Inferior parietal cortex (tissue), 1 donor: ENCODE measurements around the gene DISC1.
A peak's percentile ranks its signal among the peaks of the same experiment; 100 is the strongest.
"Not testable (repeated sequence)": the region's sequence is repeated elsewhere in the genome, so short reads cannot be mapped to it uniquely, and the experiment has no call there.

ENCODE experiments used
- DNase-seq: peaks from one replicate; pipeline ENCODE4 v3.0.0-alpha.2; 2016; ENCODE audit errors: extremely low spot score

DISC1 gene

DNA sequence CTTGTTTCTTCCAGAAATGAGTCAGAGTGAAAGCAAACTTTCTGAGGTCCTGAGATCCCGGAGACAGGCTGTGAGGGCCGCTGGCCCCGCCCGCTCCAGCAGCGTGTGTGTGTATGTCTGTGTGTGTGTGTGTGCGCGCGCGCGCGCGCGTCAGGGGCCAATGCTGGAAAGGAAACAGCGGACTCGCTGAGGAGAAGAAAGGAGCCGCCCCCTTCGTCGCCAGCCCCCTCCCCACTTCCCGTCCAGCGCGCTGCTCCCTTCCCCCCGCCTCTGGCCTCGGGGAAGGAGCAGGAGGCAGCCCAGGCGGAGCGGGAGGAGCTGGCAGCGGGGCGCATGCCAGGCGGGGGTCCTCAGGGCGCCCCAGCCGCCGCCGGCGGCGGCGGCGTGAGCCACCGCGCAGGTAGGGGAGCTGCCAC lies at the start of gene DISC1:
TSS of gene DISC1 (plus strand) at position 256 of the 416 bp plus-strand sequence. CDS start at position 334, 78 bp downstream.
- no peak for DNase-seq

DNA sequence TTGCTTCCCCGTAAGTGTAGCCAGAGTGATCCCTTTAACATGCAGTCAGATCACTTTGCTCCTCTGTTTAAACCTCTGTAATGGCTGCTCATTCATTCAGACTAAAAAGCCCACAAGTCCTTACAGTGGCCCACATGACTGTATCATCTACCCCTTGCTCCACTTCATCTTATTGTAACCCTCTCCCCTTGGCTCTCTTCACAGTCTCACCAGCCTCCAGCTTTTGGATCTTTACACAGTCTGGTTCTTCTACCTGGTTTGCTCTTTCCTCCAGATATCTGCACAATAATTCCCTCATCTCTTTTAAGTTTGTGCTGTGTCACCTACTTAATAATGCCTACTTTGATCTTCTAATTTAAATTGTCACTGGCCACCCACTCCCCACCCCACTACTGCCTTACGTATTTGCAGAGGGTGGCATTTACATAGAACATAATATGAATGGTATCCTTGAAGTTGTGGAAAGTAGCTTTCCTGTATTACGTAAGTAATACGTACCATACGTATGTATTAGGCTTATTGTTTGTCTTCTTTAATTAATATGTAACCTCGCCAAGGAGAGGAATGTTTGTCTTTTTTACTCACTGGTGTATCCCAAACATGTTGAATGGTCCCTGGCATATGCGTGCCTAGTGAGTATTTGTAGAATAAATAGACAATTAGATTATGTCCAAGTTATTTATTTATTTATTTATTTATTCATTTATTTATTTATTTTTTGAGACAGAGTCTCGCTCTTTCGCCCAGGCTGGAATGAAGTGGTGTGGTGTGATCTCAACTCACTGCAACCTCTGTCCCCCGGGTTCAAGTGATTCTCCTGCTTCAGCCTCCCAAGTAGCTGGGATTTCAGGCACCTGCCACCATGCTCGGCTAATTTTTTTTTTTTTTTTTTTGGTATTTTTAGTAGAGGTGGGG lies 49.5 kb upstream of the DISC1 start:
- DNase-seq = no peak

DNA sequence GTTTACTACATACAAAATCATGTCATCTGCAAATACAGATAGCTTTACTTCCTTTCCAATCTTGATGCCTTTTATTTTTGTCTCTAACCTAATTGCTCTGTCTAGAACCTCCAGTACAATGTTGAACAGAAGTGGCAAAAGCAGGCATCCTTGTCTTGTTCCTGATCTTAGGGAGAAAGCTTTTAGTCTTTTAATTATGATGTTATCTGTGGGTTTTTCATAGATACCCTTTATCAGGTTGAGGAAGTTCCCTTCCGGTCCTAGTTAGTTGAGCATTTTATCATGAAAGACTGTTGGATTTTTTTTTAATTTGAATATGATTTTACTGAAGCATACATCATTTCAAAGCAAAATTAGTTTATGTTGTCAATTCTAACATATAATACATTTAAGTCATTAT lies 45.7 kb upstream of the DISC1 start:
- no peak for DNase-seq

DNA sequence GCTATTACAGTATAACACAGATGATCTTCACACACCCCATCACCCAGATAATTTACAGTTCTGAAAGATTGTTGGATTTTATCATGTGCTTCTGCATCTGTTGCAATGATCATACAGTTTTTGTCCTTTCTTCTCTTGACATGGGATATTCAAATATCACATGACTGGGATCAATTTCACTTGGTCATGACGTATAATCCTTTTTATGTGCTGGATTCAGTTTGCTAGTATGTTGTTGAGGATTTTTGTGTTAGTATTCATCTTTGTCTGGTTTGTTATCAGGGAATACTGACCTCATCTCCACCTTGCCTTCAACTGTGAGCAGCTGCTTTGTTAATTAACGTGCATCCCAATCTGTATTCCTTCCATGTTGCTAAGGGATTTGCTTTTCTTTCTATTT lies 44.7 kb upstream of the DISC1 start:
- DNase-seq = no peak

DNA sequence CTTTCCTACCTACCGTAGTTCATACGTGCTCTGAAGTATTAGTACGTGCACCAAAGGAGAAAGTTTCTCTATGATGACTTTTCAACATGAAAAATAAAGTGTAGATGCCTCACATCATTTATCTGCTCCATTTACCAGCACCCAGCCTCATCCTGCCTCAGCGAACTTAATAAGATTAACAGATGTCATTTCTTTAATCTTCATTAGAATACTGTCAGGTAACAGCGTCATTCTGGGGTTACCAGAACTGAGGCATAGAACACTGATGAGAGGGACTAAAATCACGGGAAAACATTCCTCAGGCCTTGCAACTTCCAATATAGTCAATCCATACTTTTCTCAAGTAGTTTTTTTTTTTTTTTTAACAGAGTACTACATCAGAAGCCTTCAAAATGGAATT lies 43.2 kb upstream of the DISC1 start:
- no peak for DNase-seq

DNA sequence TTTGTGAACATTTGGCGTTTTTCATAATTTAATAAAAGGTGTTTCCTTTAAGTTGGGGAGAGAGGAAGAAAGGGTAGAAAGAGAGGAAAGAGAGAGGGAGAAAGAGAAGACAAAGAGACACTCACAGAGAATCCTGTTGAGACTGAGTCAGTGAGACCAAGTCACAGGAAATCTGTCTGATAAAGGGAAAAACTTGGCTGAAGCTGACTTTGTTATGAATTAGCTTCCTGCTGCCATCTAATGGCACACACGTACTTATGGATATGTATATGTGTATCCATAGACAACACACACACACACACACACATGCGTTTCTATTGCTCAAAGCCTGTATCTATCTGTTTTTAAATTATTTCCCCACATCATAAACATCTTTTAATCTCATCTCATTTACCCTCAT lies 42.5 kb upstream of the DISC1 start:
- DNase-seq = peak; percentile 25

DNA sequence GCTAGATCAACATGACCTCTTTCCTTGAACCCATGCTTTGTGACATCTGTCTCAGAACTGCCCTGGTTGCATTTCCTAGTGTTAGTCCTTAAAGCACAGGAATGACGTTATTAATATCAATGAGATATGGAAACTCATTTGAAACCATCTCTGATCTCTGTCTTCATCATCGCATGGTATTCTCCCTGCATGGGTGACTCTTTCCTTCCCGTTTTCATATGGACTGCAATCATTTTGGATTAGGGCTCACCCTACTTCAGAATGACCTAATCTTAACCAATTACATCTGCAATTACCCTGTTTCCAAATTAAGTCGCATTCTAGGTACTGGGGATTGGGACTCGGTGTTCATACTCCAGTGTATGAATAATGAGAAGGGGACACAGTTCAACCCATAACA lies 41.7 kb upstream of the DISC1 start:
- DNase-seq = no peak

DNA sequence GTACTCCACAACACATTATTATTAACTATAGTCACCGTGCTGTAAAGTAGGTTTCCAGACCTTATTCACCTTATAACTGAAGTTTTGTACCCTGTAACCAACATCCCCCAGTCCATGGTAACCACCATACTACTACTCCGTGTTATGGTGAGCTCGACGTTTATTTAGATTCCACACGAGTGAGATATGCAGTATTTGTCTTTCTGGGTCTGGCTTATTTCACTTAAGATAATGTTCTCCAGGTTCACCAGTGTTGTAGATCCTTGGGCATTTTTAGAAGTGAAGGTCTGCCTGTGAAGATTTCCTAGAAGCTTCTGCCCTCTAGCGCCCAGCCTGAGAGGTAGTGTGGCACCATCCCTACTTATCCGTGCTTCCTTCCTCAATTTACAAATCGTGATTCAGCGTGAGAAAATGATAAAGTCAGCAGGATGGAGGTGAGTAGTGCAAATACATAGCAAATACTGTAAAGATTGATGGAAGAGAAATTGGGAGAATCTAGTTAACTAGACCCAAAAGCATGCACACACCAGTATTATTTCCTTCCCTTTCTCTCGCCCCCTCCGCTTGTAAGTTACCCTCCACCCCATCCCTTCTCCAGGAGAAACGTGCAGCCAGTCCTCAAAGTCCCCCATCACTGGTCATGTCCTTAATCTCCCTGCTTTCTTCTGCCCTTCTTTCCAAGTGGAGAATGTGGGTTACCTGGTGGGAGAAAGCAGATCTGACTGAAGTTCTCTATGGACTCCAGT lies 36.0 kb upstream of the DISC1 start:
- DNase-seq = peak; percentile 71

DNA sequence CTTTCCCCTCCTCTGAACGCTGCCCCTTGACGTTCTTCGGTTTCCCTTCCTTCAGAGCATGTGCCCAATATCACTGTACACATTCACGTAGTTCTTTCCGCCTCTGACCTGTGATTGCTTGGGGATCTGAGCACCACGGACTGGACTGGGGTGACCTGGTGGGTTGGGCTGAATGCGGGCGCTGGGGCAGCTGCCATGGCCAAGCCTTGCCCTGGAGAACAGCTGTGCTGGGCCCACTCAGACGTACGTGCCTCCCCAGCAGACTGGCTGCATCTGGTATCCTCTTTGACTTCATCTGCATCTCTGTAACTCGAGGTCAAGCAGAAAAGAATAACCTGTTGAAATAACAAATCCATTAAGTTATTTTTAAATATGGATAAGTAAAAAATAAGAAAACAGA lies 35.1 kb upstream of the DISC1 start:
- DNase-seq = no peak

DNA sequence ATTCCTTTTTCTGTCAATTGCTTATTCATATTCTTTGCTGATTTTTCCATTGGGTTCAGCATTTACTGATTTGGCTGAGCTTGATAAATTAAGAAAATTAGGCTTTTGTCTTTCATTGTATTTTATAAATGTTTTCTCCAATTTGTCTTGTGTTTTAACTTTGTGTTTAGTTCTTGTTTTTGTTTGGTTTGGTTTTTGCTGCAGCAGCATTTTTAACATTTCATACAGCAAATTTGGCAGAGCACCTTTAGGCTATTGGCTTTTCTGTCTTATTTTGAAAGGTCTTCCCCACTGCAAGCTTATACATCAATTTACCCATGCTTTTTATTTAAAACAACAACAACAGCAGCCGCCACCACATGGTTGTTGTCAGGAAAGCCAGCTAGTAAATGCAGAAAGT lies 33.8 kb upstream of the DISC1 start:
- DNase-seq = no peak

DNA sequence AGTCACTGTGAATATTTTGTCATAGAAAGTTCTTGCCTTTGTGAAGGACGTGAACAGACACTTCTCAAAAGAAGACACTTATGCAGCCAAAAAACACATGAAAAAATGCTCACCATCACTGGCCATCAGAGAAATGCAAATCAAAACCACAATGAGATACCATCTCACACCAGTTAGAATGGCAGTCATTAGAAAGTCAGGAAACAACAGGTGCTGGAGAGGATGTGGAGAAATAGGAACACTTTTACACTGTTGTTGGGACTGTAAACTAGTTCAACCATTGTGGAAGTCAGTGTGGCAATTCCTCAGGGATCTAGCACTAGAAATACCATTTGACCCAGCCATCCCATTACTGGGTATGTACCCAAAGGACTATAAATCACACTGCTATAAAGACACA lies 33.3 kb upstream of the DISC1 start:
- DNase-seq = not testable (repeated sequence)

DNA sequence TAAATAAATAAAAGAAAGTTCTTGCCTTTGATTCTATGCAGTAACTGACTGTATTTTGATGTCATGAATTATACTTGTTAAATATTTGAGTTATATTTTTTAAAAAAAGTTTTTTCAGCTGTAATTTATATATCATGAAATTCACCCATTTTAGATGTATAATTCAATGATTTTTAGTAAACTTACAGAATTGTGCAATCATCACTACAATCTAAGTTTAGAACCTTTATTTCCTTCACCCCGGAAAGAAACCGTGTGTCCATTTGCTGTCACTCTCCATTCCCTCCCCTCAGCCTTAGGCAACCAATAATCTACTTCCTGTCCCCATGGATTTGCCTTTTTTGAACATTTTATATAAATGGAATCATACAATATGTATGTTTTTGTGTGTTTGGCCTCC lies 32.5 kb upstream of the DISC1 start:
- DNase-seq = no peak

DNA sequence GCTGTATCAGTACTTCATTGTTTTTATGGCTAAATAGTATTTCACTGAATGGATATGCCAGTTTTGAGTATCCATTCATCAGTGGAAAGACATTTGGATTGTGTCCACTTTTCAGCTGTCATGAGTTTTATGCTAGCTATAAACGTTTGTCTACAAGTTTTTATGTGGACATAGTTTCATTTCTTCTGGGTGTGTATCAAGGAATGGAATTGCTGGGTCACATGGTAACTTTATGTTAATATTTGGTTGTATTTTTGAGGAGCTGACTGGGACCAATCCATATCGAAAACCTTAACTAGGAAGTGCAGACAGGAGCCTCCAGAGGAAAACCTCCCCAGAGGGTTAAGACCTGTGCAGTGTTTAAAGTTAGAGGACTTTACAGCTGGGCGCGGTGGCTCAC lies 31.8 kb upstream of the DISC1 start:
- no peak for DNase-seq

DNA sequence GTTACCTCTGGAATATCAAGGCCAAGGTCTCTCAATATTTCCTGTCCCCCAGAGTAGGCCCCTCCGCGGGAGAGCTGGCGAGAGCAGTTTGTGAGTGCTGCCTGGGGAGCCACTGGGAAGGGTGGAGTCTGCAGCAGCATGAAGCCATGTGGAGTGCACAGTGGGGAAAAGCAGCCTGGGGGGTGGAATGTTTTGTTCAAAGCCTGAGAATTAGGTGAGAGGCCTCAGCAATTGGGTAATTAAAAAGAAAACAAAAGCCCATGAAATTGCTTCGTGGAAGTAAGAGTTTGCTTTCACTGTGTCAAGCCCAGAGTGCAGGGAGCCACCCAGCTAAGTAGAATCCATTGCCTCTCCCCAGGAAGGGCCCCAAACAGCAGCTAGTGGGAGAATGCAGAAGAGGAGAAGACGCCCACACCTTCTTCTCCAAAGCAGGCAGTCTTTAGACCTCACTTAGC lies 30.2 kb upstream of the DISC1 start:
- no peak for DNase-seq

DNA sequence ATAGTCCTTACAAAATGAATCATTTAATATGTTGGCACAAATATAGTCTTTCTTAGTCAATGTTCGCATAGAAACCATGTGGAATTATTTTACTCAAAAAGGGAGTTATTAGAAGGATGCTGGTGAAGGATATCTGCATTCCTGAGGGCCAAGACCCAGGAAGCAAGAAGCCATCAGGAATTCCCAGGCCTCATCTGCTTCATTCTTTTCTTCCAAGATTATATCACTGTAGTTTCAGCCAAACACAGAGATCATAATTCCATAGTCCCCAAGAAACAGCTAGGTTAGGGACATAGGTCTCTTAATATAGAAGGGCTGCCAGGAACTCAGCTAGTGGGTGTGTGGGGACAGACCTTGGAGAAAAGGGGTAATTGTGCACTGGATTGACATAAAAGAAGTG lies 28.6 kb upstream of the DISC1 start:
- DNase-seq = no peak

DNA sequence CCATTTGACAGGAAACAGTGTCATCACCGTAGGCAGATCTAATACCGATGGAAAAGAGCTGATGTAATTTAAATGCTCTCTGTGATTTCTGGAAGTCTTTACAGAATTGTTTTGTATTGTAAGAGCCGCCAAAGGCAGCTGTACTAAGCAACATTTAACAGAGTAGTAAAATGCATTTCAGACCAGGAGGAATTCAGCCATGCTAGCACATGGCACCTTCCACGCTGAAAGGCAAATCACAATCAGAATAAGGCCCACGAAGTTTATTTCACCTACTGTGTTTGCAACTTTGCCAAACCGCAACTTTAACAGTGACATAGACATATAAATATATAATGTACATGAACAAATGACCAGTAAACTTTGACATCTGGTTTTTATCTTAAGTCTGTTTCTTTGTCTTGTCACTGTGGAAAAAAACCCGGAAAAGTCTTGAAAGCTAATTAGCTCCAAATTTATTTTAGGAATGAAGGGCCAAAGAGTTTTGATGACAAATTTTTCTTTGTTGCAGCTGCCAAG lies 26.1 kb upstream of the DISC1 start:
- DNase-seq = no peak

DNA sequence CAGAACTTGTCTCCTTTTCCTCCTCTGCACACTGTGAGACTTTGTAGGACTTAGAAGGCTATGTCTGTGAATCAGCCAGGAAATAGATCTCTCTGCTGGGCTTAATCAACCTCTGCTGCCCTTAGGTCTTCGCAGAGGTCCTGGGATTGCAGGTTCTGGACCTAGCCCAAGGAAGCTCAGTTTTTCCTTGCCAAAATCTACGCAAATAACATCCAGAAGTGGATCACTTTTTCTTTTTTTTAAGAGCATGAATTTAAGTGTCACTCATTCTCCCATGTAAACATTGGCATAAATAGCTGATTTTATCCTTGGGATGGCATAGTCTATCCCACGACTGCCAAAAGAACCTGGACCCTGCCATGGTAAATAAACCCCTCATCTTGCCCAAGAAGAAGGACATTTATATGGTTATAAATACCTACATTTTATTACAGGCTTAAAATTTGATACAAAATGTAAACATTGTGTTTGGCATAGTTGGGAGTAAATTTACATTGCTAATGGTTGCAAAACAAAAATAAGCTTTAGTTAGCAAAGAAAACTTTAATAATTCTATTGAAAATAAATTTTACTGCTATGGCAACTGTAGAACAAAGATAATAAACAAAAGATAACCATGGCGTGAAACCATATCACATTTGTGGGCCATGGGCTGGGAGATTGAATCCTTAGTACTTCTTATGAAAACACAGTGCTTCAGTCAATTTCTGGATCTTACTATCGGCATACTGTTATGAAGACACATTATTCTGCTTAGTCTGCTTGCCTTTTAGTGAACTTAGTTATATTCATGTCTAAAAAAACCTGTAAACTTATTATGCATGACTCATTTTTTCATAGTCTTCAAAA lies 24.5 kb upstream of the DISC1 start:
- DNase-seq = no peak

DNA sequence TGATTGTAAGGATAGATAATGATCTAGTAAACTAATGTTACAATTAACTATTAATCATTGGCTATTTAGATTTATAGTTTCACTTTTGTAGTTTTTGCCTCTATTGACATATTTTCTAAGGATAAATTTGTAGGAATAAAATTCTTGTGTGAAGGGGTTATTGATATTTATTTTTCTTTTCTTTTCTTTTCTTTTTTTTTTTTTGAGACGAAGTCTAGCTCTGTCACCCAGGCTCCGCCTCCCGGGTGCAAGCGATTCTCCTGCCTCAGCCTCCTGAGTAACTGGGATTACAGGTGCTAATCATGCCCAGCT lies 24.0 kb upstream of the DISC1 start:
- no peak for DNase-seq

DNA sequence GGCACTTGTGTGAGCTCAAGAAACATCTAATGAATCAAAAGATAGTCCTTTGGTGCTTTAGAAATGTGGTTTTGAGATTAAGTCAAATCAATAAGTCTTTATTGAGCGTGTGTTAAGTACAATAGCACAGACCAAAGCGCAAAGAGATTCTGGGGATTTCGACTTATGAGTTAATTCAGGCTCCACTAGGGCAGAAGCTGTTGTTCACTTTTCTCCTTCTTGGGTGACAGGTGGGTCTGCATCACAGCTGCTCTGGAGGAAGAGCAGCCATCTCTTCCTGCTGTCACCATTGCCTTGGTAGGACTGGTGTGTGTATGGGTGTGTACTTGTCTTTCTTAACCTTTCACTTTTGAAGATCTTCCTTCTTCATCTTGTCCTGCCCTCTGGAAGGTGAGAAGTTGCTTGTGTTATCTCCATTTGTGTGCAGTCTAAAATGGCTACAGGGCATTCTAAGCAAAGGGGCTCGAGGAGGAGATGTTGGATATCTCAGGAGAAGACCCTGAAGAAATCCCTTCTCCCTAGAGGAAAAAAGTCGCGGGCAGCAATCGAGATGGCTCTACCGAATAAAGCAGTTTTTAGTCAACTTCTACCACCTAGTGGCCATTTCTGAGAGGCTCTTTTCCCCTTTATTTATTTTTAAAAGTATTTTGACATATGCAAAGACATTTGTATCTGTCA lies 22.9 kb upstream of the DISC1 start:
- peak; percentile 87 for DNase-seq

DNA sequence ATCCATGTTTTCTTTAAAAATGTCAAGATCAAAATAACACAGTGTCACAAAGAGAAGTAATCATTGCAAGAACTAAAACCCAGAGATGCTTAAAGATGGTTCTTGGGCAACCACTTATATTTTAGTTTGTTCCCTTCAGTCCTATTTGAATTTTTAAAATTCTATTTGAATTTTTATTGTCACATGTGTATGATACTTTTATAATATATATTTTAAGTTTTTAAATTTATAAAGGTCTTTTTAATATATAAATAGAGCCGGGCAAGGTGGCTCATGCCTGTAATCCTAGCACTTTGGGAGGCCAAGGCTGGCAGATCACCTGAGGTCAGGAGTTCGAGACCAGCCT lies 22.3 kb upstream of the DISC1 start:
- no peak for DNase-seq
